ENCODE measurements around the gene CNTN6.

GRCh38 chr3:1190569-1190968 is 97.7 kb downstream of the CNTN6 start:
- no peak for TF ChIP-seq CTCF (IDR thresholded peaks at IDR 0.05)
- no peak for TF ChIP-seq EP300 (IDR thresholded peaks at IDR 0.05; ENCODE audit: low read depth)

Data from transverse colon (tissue), 3 donors.